ENCODE measurements around the gene KIR3DL3. TPM values are rescaled to one million over a fixed set of nuclear protein-coding genes. Genes with fewer than 3 reads are reported as not detected.
"Not testable (repeated sequence)": the region's sequence is repeated elsewhere in the genome, so short reads cannot be mapped to it uniquely, and the experiment has no call there.

KIR3DL3 gene
- total RNA-seq, 1 experiment from 2014 or later: not detected

DNA sequence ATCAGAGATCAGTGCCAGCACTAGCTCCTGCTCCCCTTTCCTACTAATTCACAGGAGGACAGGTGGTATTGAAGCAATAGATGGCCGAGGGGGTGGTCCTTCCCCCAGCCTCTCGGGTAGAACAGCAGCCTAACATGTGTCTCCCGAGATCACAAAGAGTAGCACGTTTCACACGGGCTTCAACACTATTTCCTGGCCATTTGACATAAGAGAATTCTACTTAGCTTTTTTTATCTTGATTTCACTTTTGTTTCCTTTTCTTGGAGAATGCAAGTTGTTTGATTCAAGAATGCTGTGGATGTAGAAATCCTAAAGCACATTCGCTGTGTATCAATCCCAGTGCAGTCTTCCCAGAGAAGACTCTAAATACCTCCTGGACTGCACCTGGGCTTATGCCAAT lies 26.0 kb downstream of the KIR3DL3 start:
- not testable (repeated sequence) for H3K4me3 ChIP-seq (ENCODE audit: insufficient read depth, low read depth, low read length); H3K27me3 ChIP-seq (ENCODE audit: control insufficient read depth, insufficient read depth, low read length); DNase-seq; H3K36me3 ChIP-seq (replicated peaks; ENCODE audit: control insufficient read depth, insufficient read depth, low read length)

DNA sequence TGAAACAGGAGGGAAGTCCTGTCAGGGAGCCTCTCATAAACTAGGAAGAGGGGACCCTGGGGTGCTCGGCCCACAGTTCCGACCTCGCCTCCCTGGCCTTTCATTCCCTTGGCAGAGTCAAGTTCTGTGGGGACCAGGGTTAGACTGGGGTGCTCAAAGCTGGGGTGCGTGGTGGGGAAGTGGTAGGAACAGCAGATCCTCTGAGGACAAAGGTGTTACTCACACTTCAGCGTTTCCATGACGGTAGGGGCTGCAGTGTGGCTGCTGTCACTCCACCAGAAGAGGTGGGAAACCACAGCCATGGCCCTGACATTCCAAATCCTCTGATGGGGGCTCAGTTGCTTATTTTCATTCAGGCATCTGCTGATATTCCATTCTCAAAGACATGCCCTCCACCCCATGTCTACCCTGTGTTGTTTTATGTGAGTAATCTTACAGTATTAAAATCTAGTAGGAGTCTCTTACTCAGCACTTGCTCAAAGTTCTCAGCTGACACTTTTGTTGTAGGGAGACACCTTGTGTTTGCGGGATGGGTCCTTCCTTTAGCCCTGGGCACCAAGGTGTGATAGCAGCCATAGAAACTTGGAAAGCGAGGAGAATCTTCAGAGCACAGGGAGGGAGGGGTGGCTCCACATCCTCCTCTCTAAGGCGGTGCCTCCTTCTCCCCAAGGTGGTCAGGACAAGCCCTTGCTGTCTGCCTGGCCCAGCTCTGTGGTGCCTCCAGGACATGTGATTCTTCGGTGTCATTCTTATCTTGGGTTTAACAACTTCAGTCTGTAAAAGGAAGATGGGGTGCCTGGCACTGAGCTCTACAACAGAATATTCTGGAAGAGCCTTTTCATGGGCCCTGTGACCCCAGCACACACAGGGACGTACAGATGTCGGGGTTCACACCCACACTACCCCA lies 32.2 kb downstream of the KIR3DL3 start:
- H3K36me3 ChIP-seq (replicated peaks; ENCODE audit: control insufficient read depth, insufficient read depth, low read length); DNase-seq; H3K27me3 ChIP-seq (ENCODE audit: control insufficient read depth, insufficient read depth, low read length); H3K4me3 ChIP-seq (ENCODE audit: insufficient read depth, low read depth, low read length): not testable (repeated sequence)

DNA sequence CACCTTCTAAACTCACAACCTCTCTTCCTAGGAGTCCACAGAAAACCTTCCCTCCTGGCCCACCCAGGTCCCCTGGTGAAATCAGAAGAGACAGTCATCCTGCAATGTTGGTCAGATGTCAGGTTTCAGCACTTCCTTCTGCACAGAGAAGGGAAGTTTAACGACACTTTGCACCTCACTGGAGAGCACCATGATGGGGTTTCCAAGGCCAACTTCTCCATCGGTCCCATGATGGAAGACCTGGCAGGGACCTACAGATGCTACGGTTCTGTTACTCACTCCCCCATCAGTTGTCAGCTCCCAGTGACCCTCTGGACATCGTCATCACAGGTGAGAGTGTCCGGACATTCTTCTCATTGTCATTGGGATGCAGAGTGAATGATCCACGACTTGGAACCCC lies 34.3 kb downstream of the KIR3DL3 start:
- H3K36me3 ChIP-seq (replicated peaks; ENCODE audit: control insufficient read depth, insufficient read depth, low read length); H3K27me3 ChIP-seq (ENCODE audit: control insufficient read depth, insufficient read depth, low read length); DNase-seq; H3K4me3 ChIP-seq (ENCODE audit: insufficient read depth, low read depth, low read length): not testable (repeated sequence)

DNA sequence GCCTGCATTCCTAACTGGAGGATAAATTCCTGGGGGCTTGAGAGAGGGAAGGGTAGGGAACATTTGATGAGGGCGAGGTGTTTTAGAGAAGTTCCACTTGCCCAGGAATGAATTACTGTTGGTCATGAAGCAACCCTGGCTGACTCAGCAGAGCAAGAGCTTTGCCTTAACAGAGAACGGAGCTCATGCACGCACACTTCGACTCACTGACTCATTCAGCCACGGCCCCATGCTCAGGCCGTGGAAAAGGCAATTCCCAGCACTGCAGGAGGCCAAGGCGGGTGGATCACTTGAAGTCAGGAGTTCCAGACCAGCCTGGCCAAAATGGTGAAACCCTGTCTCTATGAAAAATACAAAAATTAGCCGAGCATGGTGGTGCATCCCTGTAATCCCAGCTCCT lies 40.0 kb downstream of the KIR3DL3 start:
- not testable (repeated sequence) for H3K27me3 ChIP-seq (ENCODE audit: control insufficient read depth, insufficient read depth, low read length); DNase-seq; H3K36me3 ChIP-seq (replicated peaks; ENCODE audit: control insufficient read depth, insufficient read depth, low read length); H3K4me3 ChIP-seq (ENCODE audit: insufficient read depth, low read depth, low read length)

DNA sequence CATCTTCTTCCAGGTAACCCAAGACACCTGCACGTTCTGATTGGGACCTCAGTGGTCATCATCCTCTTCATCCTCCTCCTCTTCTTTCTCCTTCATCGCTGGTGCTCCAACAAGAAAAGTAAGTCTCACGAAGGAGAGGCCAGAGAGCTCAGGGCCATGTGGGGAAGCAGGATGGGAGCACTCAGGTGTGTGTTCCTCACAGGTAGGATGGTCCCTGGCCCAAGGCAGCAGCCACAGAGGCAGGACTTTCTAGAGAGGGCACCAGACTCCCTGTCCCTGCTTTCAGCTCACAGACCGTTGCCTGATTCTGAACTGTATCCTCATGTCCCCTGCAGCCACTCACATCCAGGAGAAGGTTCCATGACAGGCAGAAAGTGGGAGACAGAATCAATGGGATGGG lies 42.2 kb downstream of the KIR3DL3 start:
- H3K4me3 ChIP-seq (ENCODE audit: insufficient read depth, low read depth, low read length); DNase-seq; H3K36me3 ChIP-seq (replicated peaks; ENCODE audit: control insufficient read depth, insufficient read depth, low read length); H3K27me3 ChIP-seq (ENCODE audit: control insufficient read depth, insufficient read depth, low read length): not testable (repeated sequence)

DNA sequence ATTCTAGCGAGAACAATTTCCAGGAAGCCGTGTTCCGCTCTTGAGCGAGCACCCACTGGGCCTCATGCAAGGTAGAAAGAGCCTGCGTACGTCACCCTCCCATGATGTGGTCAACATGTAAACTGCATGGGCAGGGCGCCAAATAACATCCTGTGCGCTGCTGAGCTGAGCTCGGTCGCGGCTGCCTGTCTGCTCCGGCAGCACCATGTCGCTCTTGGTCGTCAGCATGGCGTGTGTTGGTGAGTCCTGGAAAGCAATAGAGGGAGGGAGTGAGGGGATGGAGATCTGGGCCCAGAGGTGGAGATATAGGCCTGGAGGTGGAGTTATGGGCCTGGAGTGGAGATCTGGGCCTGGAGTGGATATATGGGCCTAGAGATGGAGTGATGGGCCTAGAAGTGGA lies 45.4 kb downstream of the KIR3DL3 start, which contains the start of gene KIR2DL1:
TSS of gene KIR2DL1 (plus strand) at position 148 of the 400 bp plus-strand sequence. CDS start at position 206, 58 bp downstream.
- H3K27me3 ChIP-seq (ENCODE audit: control insufficient read depth, insufficient read depth, low read length); DNase-seq; H3K36me3 ChIP-seq (replicated peaks; ENCODE audit: control insufficient read depth, insufficient read depth, low read length); H3K4me3 ChIP-seq (ENCODE audit: insufficient read depth, low read depth, low read length): not testable (repeated sequence)

DNA sequence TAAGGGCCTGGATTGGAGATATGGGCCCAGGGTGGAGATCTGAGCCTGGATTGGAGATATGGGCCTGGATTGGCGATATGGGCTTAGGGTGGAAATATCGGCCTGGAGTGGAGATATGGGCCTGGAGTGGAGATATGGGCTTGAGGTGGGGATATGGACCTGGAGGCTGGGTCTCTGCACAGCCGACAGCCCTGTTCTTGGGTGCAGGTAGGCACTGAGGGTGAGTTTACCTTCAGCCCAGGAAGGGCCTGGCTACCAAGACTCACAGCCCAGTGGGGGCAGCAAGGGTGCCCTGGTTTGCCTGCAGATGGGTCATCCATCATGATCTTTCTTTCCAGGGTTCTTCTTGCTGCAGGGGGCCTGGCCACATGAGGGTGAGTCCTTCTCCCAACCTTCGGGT lies 46.3 kb downstream of the KIR3DL3 start:
- H3K36me3 ChIP-seq (replicated peaks; ENCODE audit: control insufficient read depth, insufficient read depth, low read length); H3K4me3 ChIP-seq (ENCODE audit: insufficient read depth, low read depth, low read length); H3K27me3 ChIP-seq (ENCODE audit: control insufficient read depth, insufficient read depth, low read length); DNase-seq: not testable (repeated sequence)

DNA sequence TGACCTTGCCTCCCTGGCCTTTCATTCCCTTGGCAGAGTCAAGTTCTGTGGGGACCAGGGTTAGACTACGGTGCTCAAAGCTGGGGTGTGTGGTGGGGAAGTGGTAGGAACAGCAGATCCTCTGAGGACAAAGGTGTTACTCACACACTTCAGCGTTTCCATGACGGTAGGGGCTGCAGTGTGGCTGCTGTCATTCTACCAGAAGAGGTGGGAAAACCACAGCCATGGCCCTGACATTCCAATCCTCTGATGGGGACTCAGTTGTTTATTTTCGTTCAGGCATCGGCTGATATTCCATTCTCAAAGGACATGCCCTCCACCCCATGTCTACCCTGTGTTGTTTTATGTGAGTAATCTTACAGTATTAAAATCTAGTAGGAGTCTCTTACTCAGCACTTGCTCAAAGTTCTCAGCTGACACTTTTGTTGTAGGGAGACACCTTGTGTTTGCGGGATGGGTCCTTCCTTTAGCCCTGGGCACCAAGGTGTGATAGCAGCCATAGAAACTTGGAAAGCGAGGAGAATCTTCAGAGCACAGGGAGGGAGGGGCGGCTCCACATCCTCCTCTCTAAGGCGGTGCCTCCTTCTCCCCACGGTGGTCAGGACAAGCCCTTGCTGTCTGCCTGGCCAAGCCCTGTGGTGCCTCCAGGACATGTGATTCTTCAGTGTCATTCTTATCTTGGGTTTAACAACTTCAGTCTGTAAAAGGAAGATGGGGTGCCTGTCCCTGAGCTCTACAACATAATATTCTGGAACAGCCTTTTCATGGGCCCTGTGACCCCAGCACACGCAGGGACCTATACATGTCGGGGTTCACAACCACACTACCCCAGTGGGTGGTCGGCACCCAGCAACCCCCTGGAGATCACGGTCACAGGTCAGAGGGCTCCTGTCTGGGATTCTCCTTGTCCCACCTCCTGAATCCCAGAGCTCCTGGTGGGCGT lies 47.0 kb downstream of the KIR3DL3 start:
- DNase-seq; H3K27me3 ChIP-seq (ENCODE audit: control insufficient read depth, insufficient read depth, low read length); H3K36me3 ChIP-seq (replicated peaks; ENCODE audit: control insufficient read depth, insufficient read depth, low read length); H3K4me3 ChIP-seq (ENCODE audit: insufficient read depth, low read depth, low read length): not testable (repeated sequence)

DNA sequence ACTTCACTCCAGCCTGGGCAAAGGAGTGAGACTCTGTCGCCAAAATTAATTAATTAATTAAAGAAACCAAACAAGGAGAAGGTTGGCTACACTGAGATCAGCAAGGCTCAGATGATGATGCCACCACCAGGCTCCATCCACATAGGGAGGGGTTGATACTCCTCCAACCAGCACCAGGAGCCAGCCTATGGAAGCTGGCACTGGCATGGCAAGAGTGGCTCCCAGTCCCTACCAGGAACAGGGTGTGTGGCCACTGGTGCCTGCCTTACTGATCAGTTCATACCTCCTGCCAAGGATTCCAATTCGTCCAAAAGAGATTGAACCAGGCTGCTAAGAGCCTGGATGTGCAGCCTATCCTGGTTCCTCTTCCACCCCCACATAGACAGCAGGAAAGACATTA lies 48.4 kb downstream of the KIR3DL3 start:
- DNase-seq; H3K36me3 ChIP-seq (replicated peaks; ENCODE audit: control insufficient read depth, insufficient read depth, low read length); H3K4me3 ChIP-seq (ENCODE audit: insufficient read depth, low read depth, low read length); H3K27me3 ChIP-seq (ENCODE audit: control insufficient read depth, insufficient read depth, low read length): not testable (repeated sequence)

DNA sequence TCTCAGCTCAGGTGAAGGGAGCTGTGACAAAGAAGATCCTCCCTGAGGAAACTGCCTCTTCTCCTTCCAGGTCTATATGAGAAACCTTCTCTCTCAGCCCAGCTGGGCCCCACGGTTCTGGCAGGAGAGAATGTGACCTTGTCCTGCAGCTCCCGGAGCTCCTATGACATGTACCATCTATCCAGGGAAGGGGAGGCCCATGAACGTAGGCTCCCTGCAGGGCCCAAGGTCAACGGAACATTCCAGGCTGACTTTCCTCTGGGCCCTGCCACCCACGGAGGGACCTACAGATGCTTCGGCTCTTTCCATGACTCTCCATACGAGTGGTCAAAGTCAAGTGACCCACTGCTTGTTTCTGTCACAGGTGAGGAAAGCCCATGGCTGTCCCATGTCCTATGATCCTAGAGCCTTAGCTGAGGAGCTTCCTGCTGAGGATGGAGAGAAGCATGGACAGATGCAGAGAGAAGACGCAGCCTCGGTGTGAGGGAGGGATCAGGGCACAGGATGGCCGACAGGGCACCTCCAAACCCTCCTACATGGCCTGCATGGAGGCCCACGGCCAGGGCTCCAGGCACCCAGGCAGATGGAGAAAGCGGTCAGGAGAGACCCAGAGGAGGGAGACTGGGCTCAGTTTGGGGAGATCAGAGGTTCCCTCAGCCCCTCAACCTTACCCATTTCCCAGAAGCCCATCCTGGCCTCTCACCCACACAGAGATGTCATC lies 51.0 kb downstream of the KIR3DL3 start:
- DNase-seq; H3K4me3 ChIP-seq (ENCODE audit: insufficient read depth, low read depth, low read length); H3K27me3 ChIP-seq (ENCODE audit: control insufficient read depth, insufficient read depth, low read length); H3K36me3 ChIP-seq (replicated peaks; ENCODE audit: control insufficient read depth, insufficient read depth, low read length): not testable (repeated sequence)

DNA sequence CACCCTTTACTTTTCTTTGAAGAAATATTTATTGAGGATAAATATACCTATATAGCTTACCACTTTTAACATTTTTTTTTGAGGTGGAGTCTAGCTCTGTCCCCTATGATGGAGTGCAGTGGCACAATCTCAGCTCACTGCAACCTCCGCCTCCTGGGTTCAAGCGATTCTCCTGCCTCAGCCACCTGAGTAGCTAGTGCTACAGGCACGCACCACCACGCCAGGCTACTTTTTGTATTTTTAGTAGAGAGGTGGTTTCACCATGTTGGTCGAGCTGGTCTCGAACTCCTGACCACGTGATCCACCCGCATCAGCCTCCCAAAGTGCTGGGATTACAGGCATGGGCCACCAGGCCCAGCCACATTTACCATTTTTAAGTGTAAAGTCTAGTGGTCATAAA lies 51.6 kb downstream of the KIR3DL3 start:
- not testable (repeated sequence) for H3K27me3 ChIP-seq (ENCODE audit: control insufficient read depth, insufficient read depth, low read length); DNase-seq; H3K4me3 ChIP-seq (ENCODE audit: insufficient read depth, low read depth, low read length); H3K36me3 ChIP-seq (replicated peaks; ENCODE audit: control insufficient read depth, insufficient read depth, low read length)

DNA sequence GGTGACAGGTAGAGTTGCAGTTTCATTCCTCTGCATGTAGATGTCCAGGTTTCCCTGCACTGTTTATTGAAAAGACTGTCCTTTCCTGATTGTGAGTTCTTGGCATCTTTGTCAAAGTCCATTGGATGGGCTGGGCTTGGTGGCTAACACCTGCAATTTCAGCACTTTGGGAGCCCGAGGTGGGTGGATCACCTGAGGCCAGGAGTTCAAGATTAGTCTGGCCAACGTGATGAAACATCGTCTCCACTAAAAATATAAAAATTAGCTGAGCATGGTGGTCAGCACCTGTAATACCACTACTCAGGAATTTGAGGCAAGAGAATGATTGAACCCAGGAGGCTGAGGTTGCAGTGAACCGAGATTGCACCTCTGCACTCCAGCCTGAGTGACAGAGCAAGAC lies 53.6 kb downstream of the KIR3DL3 start:
- not testable (repeated sequence) for H3K36me3 ChIP-seq (replicated peaks; ENCODE audit: control insufficient read depth, insufficient read depth, low read length); H3K4me3 ChIP-seq (ENCODE audit: insufficient read depth, low read depth, low read length); DNase-seq; H3K27me3 ChIP-seq (ENCODE audit: control insufficient read depth, insufficient read depth, low read length)

DNA sequence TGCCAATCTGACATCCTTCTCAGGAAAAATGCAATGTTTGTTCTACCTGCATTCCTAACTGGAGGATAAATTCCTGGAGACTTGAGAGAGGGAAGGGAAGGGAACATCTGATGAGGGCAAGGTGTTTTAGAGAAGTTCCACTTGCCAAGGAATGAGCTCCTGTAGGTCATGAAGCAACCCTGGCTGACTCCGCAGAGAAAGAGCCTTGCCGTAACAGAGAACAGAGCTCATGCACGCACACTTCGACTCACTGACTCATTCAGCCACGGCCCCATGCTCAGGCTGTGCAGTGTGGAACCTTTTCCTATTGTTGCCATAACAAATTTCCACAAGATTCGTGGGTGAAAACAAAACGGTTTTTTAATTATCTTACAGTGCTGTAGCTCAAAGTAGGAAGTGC lies 54.7 kb downstream of the KIR3DL3 start:
- not testable (repeated sequence) for H3K27me3 ChIP-seq (ENCODE audit: control insufficient read depth, insufficient read depth, low read length); H3K4me3 ChIP-seq (ENCODE audit: insufficient read depth, low read depth, low read length); H3K36me3 ChIP-seq (replicated peaks; ENCODE audit: control insufficient read depth, insufficient read depth, low read length); DNase-seq

DNA sequence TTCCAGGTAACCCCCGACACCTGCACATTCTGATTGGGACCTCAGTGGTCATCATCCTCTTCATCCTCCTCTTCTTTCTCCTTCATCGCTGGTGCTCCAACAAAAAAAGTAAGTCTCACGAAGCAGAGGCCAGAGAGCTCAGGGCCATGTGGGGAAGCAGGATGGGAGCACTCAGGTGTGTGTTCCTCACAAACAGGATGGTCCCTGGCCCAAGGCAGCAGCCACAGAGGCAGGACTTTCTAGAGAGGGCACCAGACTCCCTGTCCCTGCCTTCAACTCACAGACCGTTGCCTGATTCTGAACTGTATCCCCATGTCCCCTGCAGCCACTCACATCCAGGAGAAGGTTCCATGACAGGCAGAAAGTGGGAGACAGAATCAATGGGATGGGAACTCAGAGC lies 58.7 kb downstream of the KIR3DL3 start:
- DNase-seq; H3K27me3 ChIP-seq (ENCODE audit: control insufficient read depth, insufficient read depth, low read length); H3K36me3 ChIP-seq (replicated peaks; ENCODE audit: control insufficient read depth, insufficient read depth, low read length); H3K4me3 ChIP-seq (ENCODE audit: insufficient read depth, low read depth, low read length): not testable (repeated sequence)

All from H7 (cell line).